ENCODE results near the gene GFOD1. TPM values are rescaled to one million over a fixed set of nuclear protein-coding genes. Genes with fewer than 3 reads are reported as not detected.

Gene GFOD1
- total and polyA plus RNA-seq, 10 of the 15 experiments (the other 5 are each of a cell fraction or from before 2014, with no cell fraction given): 6.5 to 41.4 (median 16.0) TPM

- H3K27ac ChIP-seq (ENCODE audit: control insufficient read depth, insufficient read depth): no peak overlapping the region
- FAIRE-seq: no peak
- no peak for DNase-seq (ENCODE audit: low read depth, low spot score)
- SMC1A ChIA-PET (ENCODE audit: uncharacterized antibody, unreplicated experiment): interaction anchor here (0.6 to 2.5 kb wide), 7 partner anchors 42 to 534 kb away, joined by 3 to 13 read pairs (median 5); partner anchors contain the start of genes SIRT5 and TBC1D7
- CTCF ChIA-PET: interaction anchor here (0.8 to 1.7 kb wide), 8 partner anchors 11 to 201 kb away, joined by 3 to 5 read pairs (median 4); no protein-coding TSS in a partner anchor
- no TSS peak for BruUV-seq (replicated peaks)
- no peak overlapping the region for H3K9ac ChIP-seq (ENCODE audit: control insufficient read depth, insufficient read depth, low read length)
- POLR2A ChIA-PET: interaction anchor here (0.8 kb wide), 1 partner anchor 47 kb away, joined by 4 read pairs; no protein-coding TSS in a partner anchor
- H4K20me1 ChIP-seq (ENCODE audit: control insufficient read depth, insufficient read depth): no peaks in the 10 kb centered on the region
- no peaks in the 10 kb centered on the region for H3K36me3 ChIP-seq (ENCODE audit: control insufficient read depth in 2 of 2, insufficient read depth in 2 of 2, low read length in 1 of 2)
- in situ Hi-C loops (cut with MboI) (loop anchor here (25.0 kb wide), 2 partner anchors 620 to 870 kb away; no protein-coding TSS in a partner anchor), intact Hi-C loops (cut with micrococcal nuclease; ENCODE audit: unreplicated experiment) (no loop called here)
- no peak overlapping the region for H3K4me2 ChIP-seq (ENCODE audit: control insufficient read depth, insufficient read depth)
- H3K27me3 ChIP-seq (replicated peaks in 1 of 2; ENCODE audit: control insufficient read depth in 2 of 2, insufficient read depth in 2 of 2, low read length in 1 of 2): no peaks in the 10 kb centered on the region
- H3K4me3 ChIP-seq: no peak overlapping the region
- no peak for ATAC-seq
- H3K4me1 ChIP-seq (ENCODE audit: control insufficient read depth, insufficient read depth, low read length): peaks cover 3% of the 10 kb centered on the region
- H3K79me2 ChIP-seq (ENCODE audit: control insufficient read depth, insufficient read depth, low read length): no peaks in the 10 kb centered on the region
- RAD21 ChIA-PET (ENCODE audit: unreplicated experiment): interaction anchor here (0.8 to 1.2 kb wide), 3 partner anchors 78 to 148 kb away, joined by 3 to 5 read pairs (median 3); no protein-coding TSS in a partner anchor
- no peaks in the 10 kb centered on the region for H3K9me3 ChIP-seq (replicated peaks; ENCODE audit: control insufficient read depth, insufficient read depth, low read length)
- 81% methylated on average over 4 of the region's 4 CpGs for WGBS (ENCODE audit: insufficient coverage, insufficient replicate concordance, low lambda C conversion rate, missing lambda C conversion rate)
- H2AFZ ChIP-seq (ENCODE audit: control insufficient read depth, low read depth, low read length): no peak overlapping the region
- TF ChIP-seq ETV6 (conservative IDR thresholded peaks at IDR 0.05 in 1 of 2, IDR thresholded peaks at IDR 0.05 in 1 of 2; ENCODE audit: borderline replicate concordance in 1 of 2, low read depth in 1 of 2): no peak
- TF ChIP-seq NR2C1 (IDR thresholded peaks at IDR 0.05): no peak
- no peak for TF ChIP-seq CBX3 (IDR thresholded peaks at IDR 0.05; ENCODE audit: borderline replicate concordance, low read depth)
- TF ChIP-seq ATF7 (IDR thresholded peaks at IDR 0.05; ENCODE audit: low read depth): no peak
- no peak for TF ChIP-seq STAT3 (IDR thresholded peaks at IDR 0.05; ENCODE audit: low read depth, low read length)
- no peak for TF ChIP-seq RB1 (IDR thresholded peaks at IDR 0.05; ENCODE audit: borderline replicate concordance)
- TF ChIP-seq USF2 (IDR thresholded peaks at IDR 0.05; ENCODE audit: borderline replicate concordance, low read depth, low read length): no peak
- TF ChIP-seq NR2F1 (conservative IDR thresholded peaks at IDR 0.05): no peak
- TF ChIP-seq E2F4 (IDR thresholded peaks at IDR 0.05; ENCODE audit: low read depth, low read length): no peak
- TF ChIP-seq NKRF (conservative IDR thresholded peaks at IDR 0.05): no peak
- no peak for TF ChIP-seq ATF3 (IDR thresholded peaks at IDR 0.05; ENCODE audit: borderline replicate concordance, extremely low read depth, low read depth, low read length)
- TF ChIP-seq PAX5 (IDR thresholded peaks at IDR 0.05; ENCODE audit: borderline replicate concordance, low read depth, low read length): no peak
- TF ChIP-seq BCL3 (IDR thresholded peaks at IDR 0.05; ENCODE audit: borderline replicate concordance, insufficient read depth, low read depth, low read length, poor library complexity, severe bottlenecking): no peak
- no peak for TF ChIP-seq HDAC6 (IDR thresholded peaks at IDR 0.05; ENCODE audit: unreplicated experiment)
- no peak for TF ChIP-seq EZH2 (IDR thresholded peaks at IDR 0.05; ENCODE audit: borderline replicate concordance, control insufficient read depth, low read depth, low read length)
- TF ChIP-seq KLF5 (IDR thresholded peaks at IDR 0.05; ENCODE audit: partially characterized antibody): no peak
- no peak for TF ChIP-seq SPI1 (IDR thresholded peaks at IDR 0.05; ENCODE audit: borderline replicate concordance, insufficient read depth, low read depth, low read length)
- no peak for TF ChIP-seq POLR2AphosphoS2 (IDR thresholded peaks at IDR 0.05; ENCODE audit: low read depth, low read length)
Observed at GRCh38 chr6:13531956-13532355, 44.6 kb upstream of the GFOD1 start.

Data from GM12878 (cell line).